ENCODE results near the gene EIF3A. TPM values are rescaled to one million over a fixed set of nuclear protein-coding genes. Genes with fewer than 3 reads are reported as not detected.

The EIF3A gene, protein sequence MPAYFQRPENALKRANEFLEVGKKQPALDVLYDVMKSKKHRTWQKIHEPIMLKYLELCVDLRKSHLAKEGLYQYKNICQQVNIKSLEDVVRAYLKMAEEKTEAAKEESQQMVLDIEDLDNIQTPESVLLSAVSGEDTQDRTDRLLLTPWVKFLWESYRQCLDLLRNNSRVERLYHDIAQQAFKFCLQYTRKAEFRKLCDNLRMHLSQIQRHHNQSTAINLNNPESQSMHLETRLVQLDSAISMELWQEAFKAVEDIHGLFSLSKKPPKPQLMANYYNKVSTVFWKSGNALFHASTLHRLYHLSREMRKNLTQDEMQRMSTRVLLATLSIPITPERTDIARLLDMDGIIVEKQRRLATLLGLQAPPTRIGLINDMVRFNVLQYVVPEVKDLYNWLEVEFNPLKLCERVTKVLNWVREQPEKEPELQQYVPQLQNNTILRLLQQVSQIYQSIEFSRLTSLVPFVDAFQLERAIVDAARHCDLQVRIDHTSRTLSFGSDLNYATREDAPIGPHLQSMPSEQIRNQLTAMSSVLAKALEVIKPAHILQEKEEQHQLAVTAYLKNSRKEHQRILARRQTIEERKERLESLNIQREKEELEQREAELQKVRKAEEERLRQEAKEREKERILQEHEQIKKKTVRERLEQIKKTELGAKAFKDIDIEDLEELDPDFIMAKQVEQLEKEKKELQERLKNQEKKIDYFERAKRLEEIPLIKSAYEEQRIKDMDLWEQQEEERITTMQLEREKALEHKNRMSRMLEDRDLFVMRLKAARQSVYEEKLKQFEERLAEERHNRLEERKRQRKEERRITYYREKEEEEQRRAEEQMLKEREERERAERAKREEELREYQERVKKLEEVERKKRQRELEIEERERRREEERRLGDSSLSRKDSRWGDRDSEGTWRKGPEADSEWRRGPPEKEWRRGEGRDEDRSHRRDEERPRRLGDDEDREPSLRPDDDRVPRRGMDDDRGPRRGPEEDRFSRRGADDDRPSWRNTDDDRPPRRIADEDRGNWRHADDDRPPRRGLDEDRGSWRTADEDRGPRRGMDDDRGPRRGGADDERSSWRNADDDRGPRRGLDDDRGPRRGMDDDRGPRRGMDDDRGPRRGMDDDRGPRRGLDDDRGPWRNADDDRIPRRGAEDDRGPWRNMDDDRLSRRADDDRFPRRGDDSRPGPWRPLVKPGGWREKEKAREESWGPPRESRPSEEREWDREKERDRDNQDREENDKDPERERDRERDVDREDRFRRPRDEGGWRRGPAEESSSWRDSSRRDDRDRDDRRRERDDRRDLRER (N-terminal part only)
- polyA plus RNA-seq (2012; ENCODE audit: missing spikeins): 95.0 TPM

DNA sequence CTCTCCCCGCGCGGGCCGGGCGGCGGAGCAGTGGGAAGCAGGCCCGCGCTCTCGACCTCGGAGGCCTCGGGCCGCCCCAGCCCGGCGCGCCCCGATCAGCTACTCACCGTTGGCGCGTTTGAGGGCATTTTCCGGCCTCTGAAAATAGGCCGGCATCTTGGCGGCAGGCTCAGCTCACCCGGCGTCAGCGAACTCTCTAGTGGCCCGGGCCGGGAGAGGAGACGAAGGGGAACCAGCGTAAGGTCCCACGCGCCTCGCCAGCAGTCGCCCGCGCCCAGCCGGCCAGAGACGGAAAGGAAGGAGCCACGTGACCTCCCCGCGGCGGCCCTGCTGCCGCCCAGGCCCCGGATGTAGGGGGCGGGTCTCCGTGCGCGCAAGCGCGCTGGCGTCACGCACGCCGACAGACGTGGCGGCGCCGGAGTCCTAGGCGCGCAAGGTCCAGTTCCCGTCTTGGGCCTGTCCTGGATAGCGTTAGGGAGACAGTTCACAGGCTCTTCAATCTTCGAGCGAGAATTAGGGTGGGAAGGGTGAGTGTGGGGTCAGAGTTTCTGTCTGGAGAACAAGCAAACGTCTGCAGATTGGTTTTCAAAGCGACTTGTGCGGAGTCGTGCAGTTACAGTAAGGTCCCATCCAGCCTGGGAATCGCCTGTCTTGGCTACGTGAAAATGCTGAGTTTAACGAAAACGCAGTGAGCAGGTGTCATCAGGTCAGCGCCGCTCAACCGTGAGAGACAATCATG lies at the start of gene EIF3A:
TSS of gene EIF3A (minus strand) at position 297 of the 739 bp plus-strand sequence. CDS start at position 156, 141 bp downstream.
- peak; percentile 89 for TF ChIP-seq POLR2AphosphoS5 (IDR thresholded peaks at IDR 0.05; ENCODE audit: low read depth, low read length)
- TF ChIP-seq TAF1 (IDR thresholded peaks at IDR 0.05; ENCODE audit: borderline replicate concordance, low read depth, low read length): peak; percentile 99
- TF ChIP-seq POLR2A (IDR thresholded peaks at IDR 0.05; ENCODE audit: low read depth, low read length): peak; percentile 97
- DNase-seq (ENCODE audit: insufficient read length): peak; percentile 87
- FAIRE-seq: peak; percentile 99

DNA sequence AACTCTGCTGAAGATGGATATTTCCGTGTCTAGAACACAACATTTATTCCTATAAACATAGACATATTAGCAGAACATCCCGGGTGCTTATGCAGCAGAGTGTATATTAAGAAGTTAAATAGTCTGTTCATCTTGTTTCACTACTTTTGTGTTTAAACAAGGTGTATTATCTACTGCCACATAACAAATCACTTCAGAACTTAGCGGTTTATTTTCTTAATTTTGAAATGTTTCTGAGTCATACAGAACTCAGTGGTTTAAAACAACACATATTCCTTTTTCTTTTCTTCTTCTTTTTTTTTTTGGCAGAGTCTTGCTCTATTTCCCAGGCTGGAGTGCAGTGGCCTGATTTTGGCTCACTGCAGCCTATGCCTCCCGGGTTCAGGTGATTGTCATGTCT lies 49.1 kb upstream of the EIF3A start:
- DNase-seq (ENCODE audit: insufficient read length): no peak
- no peak for FAIRE-seq
- TF ChIP-seq TAF1 (IDR thresholded peaks at IDR 0.05; ENCODE audit: borderline replicate concordance, low read depth, low read length): no peak
- TF ChIP-seq POLR2AphosphoS5 (IDR thresholded peaks at IDR 0.05; ENCODE audit: low read depth, low read length): no peak
- no peak for TF ChIP-seq POLR2A (IDR thresholded peaks at IDR 0.05; ENCODE audit: low read depth, low read length)

DNA sequence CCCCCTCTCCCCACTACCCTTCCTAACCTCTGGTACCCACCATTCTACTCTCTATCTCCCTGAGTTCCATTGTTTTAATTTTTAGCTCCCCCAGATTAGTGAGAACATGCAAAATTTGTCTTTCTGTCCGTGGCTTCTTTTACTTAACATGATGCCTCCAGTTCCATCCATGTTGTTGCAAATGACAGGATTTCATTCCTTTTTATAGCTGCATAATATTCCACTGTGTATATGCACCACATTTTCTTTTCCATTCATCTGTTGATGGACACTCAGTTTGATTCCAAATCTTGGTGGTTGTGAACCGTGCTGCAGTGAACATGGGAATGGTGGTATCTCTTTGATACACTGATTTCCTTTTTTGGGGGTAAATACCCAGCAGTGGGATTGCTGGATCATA lies 45.3 kb upstream of the EIF3A start:
- no peak for TF ChIP-seq POLR2AphosphoS5 (IDR thresholded peaks at IDR 0.05; ENCODE audit: low read depth, low read length)
- no peak for TF ChIP-seq POLR2A (IDR thresholded peaks at IDR 0.05; ENCODE audit: low read depth, low read length)
- TF ChIP-seq TAF1 (IDR thresholded peaks at IDR 0.05; ENCODE audit: borderline replicate concordance, low read depth, low read length): no peak
- FAIRE-seq: no peak
- DNase-seq (ENCODE audit: insufficient read length): no peak

GRCh38 chr10:119120875-119121274 lies 40.3 kb upstream of the EIF3A start:
- FAIRE-seq: no peak
- DNase-seq (ENCODE audit: insufficient read length): no peak
- TF ChIP-seq POLR2A (IDR thresholded peaks at IDR 0.05; ENCODE audit: low read depth, low read length): no peak
- no peak for TF ChIP-seq POLR2AphosphoS5 (IDR thresholded peaks at IDR 0.05; ENCODE audit: low read depth, low read length)
- no peak for TF ChIP-seq TAF1 (IDR thresholded peaks at IDR 0.05; ENCODE audit: borderline replicate concordance, low read depth, low read length)

DNA sequence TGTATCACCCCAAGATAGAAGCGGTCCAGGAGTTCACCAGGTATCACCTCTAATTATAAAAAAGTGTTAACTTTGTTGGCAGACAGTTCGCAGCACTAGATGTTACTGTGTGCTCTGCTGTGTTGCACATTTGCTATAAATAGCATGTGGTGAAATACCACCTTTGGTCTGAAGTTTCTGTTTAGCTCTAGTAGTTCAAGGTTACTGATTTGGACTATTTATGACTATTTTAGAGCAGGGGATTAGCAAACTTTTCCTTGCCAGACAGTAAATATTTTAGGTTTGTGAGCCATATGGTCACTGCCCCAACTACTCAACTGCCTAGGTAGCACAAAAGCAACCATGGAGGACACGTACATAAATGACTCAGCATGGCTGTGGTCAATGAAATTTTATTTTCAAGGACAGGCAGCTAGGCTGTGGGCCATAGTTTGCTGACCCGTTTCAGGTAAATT lies 39.8 kb upstream of the EIF3A start:
- DNase-seq (ENCODE audit: insufficient read length) (no peak), FAIRE-seq (peak; percentile 95)
- TF ChIP-seq POLR2A (IDR thresholded peaks at IDR 0.05; ENCODE audit: low read depth, low read length): no peak
- no peak for TF ChIP-seq TAF1 (IDR thresholded peaks at IDR 0.05; ENCODE audit: borderline replicate concordance, low read depth, low read length)
- TF ChIP-seq POLR2AphosphoS5 (IDR thresholded peaks at IDR 0.05; ENCODE audit: low read depth, low read length): no peak

DNA sequence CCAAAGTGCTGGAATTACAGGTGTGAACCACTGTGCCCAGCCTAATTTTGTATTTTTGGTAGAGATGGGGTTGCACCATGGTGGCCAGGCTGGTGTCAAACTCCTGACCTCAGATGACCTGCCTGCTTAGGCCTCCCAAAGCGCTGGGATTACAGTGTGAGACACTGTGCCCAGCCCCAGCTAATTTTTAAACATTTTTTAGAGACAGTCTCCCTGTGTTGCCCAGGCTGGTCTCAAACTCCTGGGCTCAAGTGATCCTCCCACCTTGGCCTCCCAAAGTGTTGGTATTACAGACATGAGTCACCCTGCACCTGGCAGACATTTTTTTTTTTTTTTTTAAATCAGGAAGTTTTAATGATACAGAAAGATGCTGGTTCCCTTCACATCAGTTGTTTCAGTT lies 38.8 kb upstream of the EIF3A start:
- TF ChIP-seq POLR2AphosphoS5 (IDR thresholded peaks at IDR 0.05; ENCODE audit: low read depth, low read length) (no peak), TAF1 (IDR thresholded peaks at IDR 0.05; ENCODE audit: borderline replicate concordance, low read depth, low read length) (no peak), POLR2A (IDR thresholded peaks at IDR 0.05; ENCODE audit: low read depth, low read length) (no peak)
- DNase-seq (ENCODE audit: insufficient read length) (no peak), FAIRE-seq (peak; percentile 65)

DNA sequence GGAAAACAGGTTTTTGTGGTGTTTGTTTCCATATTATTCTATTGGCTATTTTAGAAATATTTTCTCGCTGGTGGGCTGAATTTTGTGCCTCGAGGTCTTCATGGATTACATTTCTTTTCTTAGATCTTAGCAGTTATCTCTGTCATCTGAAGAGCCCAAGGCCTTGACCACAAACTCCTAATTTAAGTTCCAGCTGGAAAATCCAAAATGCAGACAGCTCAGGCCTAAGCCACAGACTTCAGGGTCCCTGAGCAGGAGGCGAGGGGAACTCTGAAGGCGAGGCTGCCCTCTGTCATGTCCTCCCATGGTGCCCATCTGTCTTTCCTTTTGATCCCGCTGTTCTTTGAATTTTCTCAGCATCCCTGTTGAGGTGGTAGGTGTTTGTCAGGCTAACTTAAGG lies 37.6 kb upstream of the EIF3A start:
- no peak for FAIRE-seq
- DNase-seq (ENCODE audit: insufficient read length): no peak
- TF ChIP-seq TAF1 (IDR thresholded peaks at IDR 0.05; ENCODE audit: borderline replicate concordance, low read depth, low read length) (no peak), POLR2A (IDR thresholded peaks at IDR 0.05; ENCODE audit: low read depth, low read length) (no peak), POLR2AphosphoS5 (IDR thresholded peaks at IDR 0.05; ENCODE audit: low read depth, low read length) (no peak)

DNA sequence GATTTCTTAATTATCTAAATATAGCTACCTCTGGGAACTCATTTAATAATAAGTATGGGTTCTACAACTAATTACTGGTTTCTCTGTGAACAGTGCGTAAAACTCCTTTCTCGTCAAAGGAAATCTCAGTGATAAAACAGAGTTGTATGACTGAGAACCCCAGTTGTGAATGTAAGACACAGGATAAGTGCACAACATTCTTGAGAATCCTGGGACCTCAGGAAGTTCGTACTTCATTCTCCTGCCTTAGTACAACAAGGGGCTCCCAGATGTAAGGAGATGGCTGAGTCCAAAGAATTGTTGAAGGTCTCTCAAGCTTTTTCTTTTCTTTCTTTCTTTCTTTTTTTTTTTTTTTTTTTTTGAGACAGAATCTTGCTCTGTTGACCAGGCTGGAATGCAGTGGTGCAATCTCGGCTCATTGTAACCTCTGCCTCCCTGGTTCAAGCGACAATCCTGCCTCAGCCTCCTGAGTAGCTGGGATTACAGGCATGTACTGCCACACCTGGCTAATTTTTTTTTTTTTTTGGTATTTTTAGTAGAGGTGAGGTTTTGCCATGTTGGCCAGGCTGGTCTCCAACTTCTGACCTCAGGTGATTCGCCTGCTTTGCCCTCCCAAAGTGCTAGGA lies 35.8 kb upstream of the EIF3A start:
- no peak for DNase-seq (ENCODE audit: insufficient read length)
- TF ChIP-seq POLR2A (IDR thresholded peaks at IDR 0.05; ENCODE audit: low read depth, low read length): no peak
- TF ChIP-seq TAF1 (IDR thresholded peaks at IDR 0.05; ENCODE audit: borderline replicate concordance, low read depth, low read length): no peak
- TF ChIP-seq POLR2AphosphoS5 (IDR thresholded peaks at IDR 0.05; ENCODE audit: low read depth, low read length): no peak
- FAIRE-seq: no peak

GRCh38 chr10:119115926-119116325 lies 35.3 kb upstream of the EIF3A start:
- DNase-seq (ENCODE audit: insufficient read length) (no peak), FAIRE-seq (no peak)
- TF ChIP-seq POLR2A (IDR thresholded peaks at IDR 0.05; ENCODE audit: low read depth, low read length): no peak

Measured in GM12892 (cell line).